ENCODE data around the gene LRP2BP. TPM values are rescaled to one million over a fixed set of nuclear protein-coding genes. Genes with fewer than 3 reads are reported as not detected.

LRP2BP gene
- total and polyA plus RNA-seq, 2 of the 13 experiments (the other 11 are each of a cell fraction or from before 2014, with no cell fraction given) = 0.22 to 0.29 TPM

- TF ChIP-seq DBP (CRISPR knock-in tag; IDR thresholded peaks at IDR 0.05; ENCODE audit: not compliant biosample characterization) (no peak), CERS6 (CRISPR knock-in tag; IDR thresholded peaks at IDR 0.05) (no peak), PAWR (CRISPR knock-in tag; IDR thresholded peaks at IDR 0.05; ENCODE audit: borderline replicate concordance) (no peak), ZNF720 (CRISPR knock-in tag; IDR thresholded peaks at IDR 0.05) (no peak), ZNF660 (CRISPR knock-in tag; IDR thresholded peaks at IDR 0.05; ENCODE audit: borderline replicate concordance, low read depth) (no peak)
These were observed 3.6 kb downstream of the LRP2BP start (continued) for GRCh38 chr4:185392156-185392555.

- 95% methylated on average over 6 of the region's 6 CpGs for WGBS (ENCODE audit: low lambda C conversion rate)
- H3K9ac ChIP-seq (ENCODE audit: insufficient read depth, low read depth, low read length) = no peak overlapping the region
- no peaks in the 10 kb centered on the region for H3K27me3 ChIP-seq (ENCODE audit: control insufficient read depth in 1 of 2, insufficient read depth in 2 of 2, low read length in 2 of 2)
- FAIRE-seq (no peak), DNase-seq (ENCODE audit: low spot score) (no peak), ATAC-seq (no peak)
- peaks cover 18% of the 10 kb centered on the region for H3K4me1 ChIP-seq (ENCODE audit: insufficient read depth, low read length)
- intact Hi-C loops (cut with micrococcal nuclease; ENCODE audit: unreplicated experiment) = no loop called here
- no peak overlapping the region for H3K27ac ChIP-seq (ENCODE audit: extremely low read length, insufficient read depth, low read length)
- ChIA-PET CTCF (ENCODE audit: low intra/inter-chr PET ratio, low total read pairs) (no interaction called here), POLR2A (no interaction called here)
- in situ Hi-C loops (cut with HindIII; ENCODE audit: extremely low pct_ligation_motif_present, low pct_unique_long_range_greater_than_20kb) = no loop called here
- H4K20me1 ChIP-seq (ENCODE audit: insufficient read depth, low read length) = no peaks in the 10 kb centered on the region
- H3K9me3 ChIP-seq (ENCODE audit: low read length) = no peaks in the 10 kb centered on the region
- TF ChIP-seq TBX2 (CRISPR knock-in tag; IDR thresholded peaks at IDR 0.05; ENCODE audit: borderline replicate concordance) (no peak), ZNF382 (CRISPR knock-in tag; IDR thresholded peaks at IDR 0.05; ENCODE audit: borderline replicate concordance) (no peak), ZBTB38 (CRISPR knock-in tag; IDR thresholded peaks at IDR 0.05) (no peak), ZNF256 (CRISPR knock-in tag; conservative IDR thresholded peaks at IDR 0.05) (no peak), ZNF333 (CRISPR knock-in tag; IDR thresholded peaks at IDR 0.05; ENCODE audit: borderline replicate concordance) (no peak), THAP8 (CRISPR knock-in tag; IDR thresholded peaks at IDR 0.05; ENCODE audit: borderline replicate concordance) (no peak), ATF7 (IDR thresholded peaks at IDR 0.05) (no peak), ATF7 (CRISPR knock-in tag; IDR thresholded peaks at IDR 0.05) (no peak), PLRG1 (conservative IDR thresholded peaks at IDR 0.05) (no peak), DMTF1 (CRISPR knock-in tag; IDR thresholded peaks at IDR 0.05) (no peak), ZNF607 (CRISPR knock-in tag; IDR thresholded peaks at IDR 0.05; ENCODE audit: borderline replicate concordance) (no peak), AGO1 (IDR thresholded peaks at IDR 0.05; ENCODE audit: low read depth, low read length, poor library complexity, severe bottlenecking) (no peak), ZNF792 (CRISPR knock-in tag; IDR thresholded peaks at IDR 0.05) (no peak), HIVEP1 (CRISPR knock-in tag; IDR thresholded peaks at IDR 0.05) (no peak)
- H3K36me3 ChIP-seq (replicated peaks in 1 of 2; ENCODE audit: control insufficient read depth in 1 of 2, insufficient read depth in 2 of 2, low read length in 2 of 2) = no peaks in the 10 kb centered on the region
- no TSS peak for BruUV-seq (replicated peaks)
- H2AFZ ChIP-seq (ENCODE audit: low read length) = no peak overlapping the region
- H3K4me3 ChIP-seq (replicated peaks in 1 of 3; ENCODE audit: insufficient read depth in 1 of 3, low read depth in 2 of 3, low read length in 3 of 3) = no peak overlapping the region
- no peak overlapping the region for H3K4me2 ChIP-seq (ENCODE audit: low read depth, low read length)
- peaks cover 2% of the 10 kb centered on the region for H3K79me2 ChIP-seq (ENCODE audit: insufficient read depth, low read length)
These were observed 4.8 kb downstream of the LRP2BP start for GRCh38 chr4:185390941-185391340.

All from HepG2 (cell line).